Loucy (cell line): ENCODE data around the gene CTBP2.

Experiments
- CTCF ChIP-seq: fragments of 200-600 bp; sonication (generic); conservative IDR thresholded peaks from 2 replicates; pipeline ENCODE4 v1.5.1; 2014; ENCODE audit warnings: mild to moderate bottlenecking, antibody characterized with exemption, low read length
- EZH2phosphoT487 ChIP-seq: fragments of 200-600 bp; IDR thresholded peaks from 2 replicates; pipeline ENCODE4 v1.6.1; 2018; ENCODE audit warnings: antibody characterized with exemption, mild to moderate bottlenecking, moderate library complexity, borderline replicate concordance

DNA sequence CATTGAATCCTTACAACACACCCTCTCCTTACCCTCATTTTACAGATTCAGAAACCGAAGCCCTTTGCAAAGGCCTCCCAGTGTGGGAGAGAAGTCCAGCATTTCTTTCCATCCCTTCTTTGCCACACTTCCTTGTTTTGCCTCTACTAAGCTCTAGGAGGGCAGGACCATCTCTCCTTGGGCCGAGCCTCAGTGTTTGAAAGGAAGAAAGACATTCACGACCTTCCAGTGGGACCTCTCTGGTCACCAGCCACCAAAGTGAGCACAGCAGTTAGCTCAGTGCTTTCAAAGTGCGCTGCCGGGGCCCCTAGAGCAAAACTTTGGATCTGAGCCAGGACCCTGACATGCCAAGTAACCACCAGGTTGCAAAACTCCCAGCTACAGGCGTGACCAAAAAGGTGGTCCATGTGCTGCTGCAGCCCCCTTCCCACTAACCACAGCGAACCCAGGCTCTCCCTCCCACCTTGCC lies 12.4 kb downstream of the CTBP2 start:
- TF ChIP-seq CTCF (no peak), EZH2phosphoT487 (no peak)
